SK-N-SH (cell line): Measurements from ENCODE around the gene ZRANB3. TPM values are rescaled to one million over a fixed set of nuclear protein-coding genes. Genes with fewer than 3 reads are reported as not detected.

ENCODE experiments used
- CTCF ChIA-PET: fragments of 300-600, 350-600 bp; formaldehyde crosslinking; extraction: SDS; loops from one replicate; lab custom pipeline; 2021; lab: Yijun Ruan, JAX
- POLR2A ChIA-PET: fragments of 350-600 bp; sonication (Branson Sonifier 250); formaldehyde crosslinking; extraction: SDS; loops from one replicate; lab custom pipeline; 2020; ENCODE audit warnings: antibody characterized with exemption, inconsistent platforms; lab: Yijun Ruan, JAX
- DNase-seq: peaks from one replicate; pipeline ENCODE4 v3.0.0; 2012
- H2AFZ ChIP-seq: fragments of 200-600 bp; sonication (generic); 2 replicates; pipeline ENCODE4 v1.8.1; 2016; ENCODE audit warnings: antibody characterized with exemption, mild to moderate bottlenecking, low read depth
- H3F3A ChIP-seq: fragments of 200-600 bp; sonication (generic); replicated peaks from 2 replicates; pipeline ENCODE3; 2016; ENCODE audit warnings: antibody characterized with exemption, mild to moderate bottlenecking; ENCODE audit not compliant: insufficient read depth
- H3K27ac ChIP-seq, 2 experiments: fragments of 200-500 bp in 1 of 2; fragments of 200-600 bp in 1 of 2; sonication (Bioruptor generic) in 1 of 2; sonication (generic), shearing (Covaris generic) in 1 of 2; 2 replicates each; pipeline versions ENCODE4 v1.5.1 to v1.6.1; 2014 to 2016; ENCODE audit warnings: low read depth in 2 of 2, inconsistent platforms in 1 of 2, low read length in 1 of 2, mild to moderate bottlenecking in 1 of 2, mixed read lengths in 1 of 2
- H3K27me3 ChIP-seq: fragments of 200-600 bp; sonication (generic), shearing (Covaris generic); 2 replicates; pipeline ENCODE4 v1.6.1; 2016; ENCODE audit warnings: mixed run types; ENCODE audit not compliant: insufficient read depth
- H3K36me3 ChIP-seq, 2 experiments: fragments of 200-500 bp in 1 of 2; fragments of 200-600 bp in 1 of 2; sonication (Bioruptor generic) in 1 of 2; sonication (generic) in 1 of 2; replicated peaks in 1 of 2; 2 replicates each; pipeline versions ENCODE3 to v1.5.1; 2014 to 2016; ENCODE audit warnings: low read length in 1 of 2, mild to moderate bottlenecking in 1 of 2; ENCODE audit not compliant: insufficient read depth in 2 of 2, control insufficient read depth in 1 of 2
- H3K4me1 ChIP-seq, 2 experiments: fragments of 200-500 bp in 1 of 2; fragments of 200-600 bp in 1 of 2; sonication (Bioruptor generic) in 1 of 2; sonication (generic), shearing (Covaris generic) in 1 of 2; 2 replicates each; pipeline versions ENCODE4 v1.5.1 to v1.6.1; 2014 to 2016; ENCODE audit warnings: low read depth in 1 of 2, low read length in 1 of 2, mixed run types in 1 of 2; ENCODE audit not compliant: insufficient read depth in 2 of 2, control insufficient read depth in 1 of 2
- H3K4me2 ChIP-seq: fragments of 200-600 bp; sonication (generic), shearing (Covaris generic); 2 replicates; pipeline ENCODE4 v1.6.1; 2017; ENCODE audit warnings: mixed run types
- H3K4me3 ChIP-seq, 2 experiments: fragments of 200-500 bp in 1 of 2; fragments of 200-600 bp in 1 of 2; sonication (Bioruptor generic) in 1 of 2; sonication (generic), shearing (Covaris generic) in 1 of 2; 2 replicates each; pipeline versions ENCODE4 v1.5.1 to v1.8.1; 2014 to 2016; ENCODE audit warnings: low read depth in 2 of 2, inconsistent platforms in 1 of 2, low read length in 1 of 2, mild to moderate bottlenecking in 1 of 2, mixed read lengths in 1 of 2, moderate library complexity in 1 of 2
- H3K79me2 ChIP-seq: fragments of 200-600 bp; sonication (generic); 2 replicates; pipeline ENCODE4 v1.8.1; 2017; ENCODE audit warnings: mild to moderate bottlenecking; ENCODE audit not compliant: insufficient read depth
- H3K9ac ChIP-seq: fragments of 200-600 bp; sonication (generic); 2 replicates; pipeline ENCODE4 v1.6.1; 2017; ENCODE audit warnings: mixed run types
- H3K9me2 ChIP-seq: fragments of 200-600 bp; sonication (generic); 2 replicates; pipeline ENCODE4 v1.6.1; 2017; ENCODE audit warnings: mixed run types
- H3K9me3 ChIP-seq: fragments of 200-600 bp; sonication (generic); 2 replicates; pipeline ENCODE4 v1.6.1; 2017; ENCODE audit warnings: mixed run types, mild to moderate bottlenecking, moderate library complexity
- H4K20me1 ChIP-seq: fragments of 200-600 bp; sonication (generic); 2 replicates; pipeline ENCODE4 v1.6.1; 2017; ENCODE audit warnings: mild to moderate bottlenecking, mixed run types; ENCODE audit not compliant: insufficient read depth
- ELF1 ChIP-seq: IDR thresholded peaks from 2 replicates; pipeline ENCODE4 v1.4.0; 2012
- EP300 ChIP-seq, 2 experiments: IDR thresholded peaks; 2 replicates each; pipeline versions ENCODE4 v1.4.0 to v1.6.1; 2012; ENCODE audit warnings: borderline replicate concordance in 1 of 2, low read depth in 1 of 2, low read length in 1 of 2
- FOXJ3 ChIP-seq: sonication (generic); formaldehyde crosslinking; IDR thresholded peaks from 2 replicates; pipeline ENCODE4 v1.5.1; 2020; ENCODE audit warnings: mild to moderate bottlenecking, missing genetic modification reagents
- FOXM1 ChIP-seq: IDR thresholded peaks from 2 replicates; pipeline ENCODE4 v1.4.0; 2012; ENCODE audit warnings: low read depth, mild to moderate bottlenecking
- GABPA ChIP-seq: IDR thresholded peaks from 2 replicates; pipeline ENCODE4 v1.4.0; 2012; ENCODE audit warnings: low read depth, mild to moderate bottlenecking
- GATA2 ChIP-seq: sonication (generic); formaldehyde crosslinking; IDR thresholded peaks from 2 replicates; pipeline ENCODE4 v1.5.0; 2020; ENCODE audit warnings: mild to moderate bottlenecking, missing genetic modification reagents
- IRF3 ChIP-seq: fragments of 150-350 bp; IDR thresholded peaks from 2 replicates; pipeline ENCODE4 v1.6.1; 2016; ENCODE audit warnings: mild to moderate bottlenecking, low read depth, low read length
- JUND ChIP-seq: IDR thresholded peaks from 2 replicates; pipeline ENCODE4 v1.4.0; 2012
- MAX ChIP-seq: IDR thresholded peaks from 2 replicates; pipeline ENCODE4 v1.4.0; 2012; ENCODE audit warnings: low read depth
- NFIC ChIP-seq: IDR thresholded peaks from 2 replicates; pipeline ENCODE4 v1.4.0; 2012; ENCODE audit warnings: borderline replicate concordance
- NRF1 ChIP-seq: IDR thresholded peaks from 2 replicates; pipeline ENCODE4 v1.6.1; 2012; ENCODE audit warnings: low read depth, mild to moderate bottlenecking, low read length
- PBX3 ChIP-seq: IDR thresholded peaks from 2 replicates; pipeline ENCODE4; 2012
- POLR2AphosphoS5 ChIP-seq: IDR thresholded peaks from 2 replicates; pipeline ENCODE4 v1.6.1; 2012; ENCODE audit warnings: low read depth, low read length
- RFX5 ChIP-seq: IDR thresholded peaks from 2 replicates; pipeline ENCODE4 v1.6.1; 2012; ENCODE audit warnings: mild to moderate bottlenecking, improper control_type of control experiment, low read length
- RXRA ChIP-seq: IDR thresholded peaks from 2 replicates; pipeline ENCODE4 v1.4.0; 2012; ENCODE audit warnings: low read depth, mild to moderate bottlenecking, borderline replicate concordance
- SMC3 ChIP-seq: IDR thresholded peaks from 2 replicates; pipeline ENCODE4 v1.6.1; 2012; ENCODE audit warnings: low read depth, low read length, improper control_type of control experiment
- TAF1 ChIP-seq: IDR thresholded peaks from 2 replicates; pipeline ENCODE4 v1.6.1; 2012; ENCODE audit warnings: low read depth, mild to moderate bottlenecking, low read length, moderate library complexity, borderline replicate concordance
- TEAD4 ChIP-seq: IDR thresholded peaks from 2 replicates; pipeline ENCODE4 v1.4.0; 2012; ENCODE audit warnings: mild to moderate bottlenecking, borderline replicate concordance; ENCODE audit not compliant: insufficient read depth
- USF1 ChIP-seq: IDR thresholded peaks from 2 replicates; pipeline ENCODE4 v1.4.0; 2012; ENCODE audit warnings: low read depth, borderline replicate concordance
- YY1 ChIP-seq: IDR thresholded peaks from 2 replicates; pipeline ENCODE4 v1.4.0; 2012; ENCODE audit warnings: low read depth, mild to moderate bottlenecking
- WGBS: methylation state at CpG from one replicate; pipeline ENCODE4 v1.1.6; 2017; ENCODE audit warnings: low lambda C conversion rate; 5-methylcytosine and 5-hydroxymethylcytosine counted together
- polyA plus RNA-seq, 3 experiments: library from polyadenylated mRNA; depleted of rRNA; stranded (reverse); fragments of >200 nt; gene quantifications; 2 replicates each; pipeline ENCODE4 v1.2.3, GENCODE V29; 2012

ZRANB3 gene
- polyA plus RNA-seq, 1 of the 3 experiments (the other 2 are of a cell fraction), result 4.1 TPM

GRCh38 chr2:135168204-135168856 is 362.7 kb downstream of the ZRANB3 start:
- Histone ChIP-seq H3K4me2 (no peak overlapping the region), H4K20me1 (no peaks in the 10 kb centered on the region), H3K36me3 (peaks cover 51 to 71% of the 10 kb centered on the region in 2 experiments), H3K4me1 (no peaks in the 10 kb centered on the region; a peak in 1 of 4 replicates), H3K4me3 (no peak overlapping the region), H3K9ac (no peak overlapping the region), H2AFZ (no peak overlapping the region), H3K9me2 (no peaks in the 10 kb centered on the region), H3K79me2 (no peaks in the 10 kb centered on the region), H3K27ac (no peak overlapping the region), H3K27me3 (no peaks in the 10 kb centered on the region), H3F3A (peaks cover 7% of the 10 kb centered on the region), H3K9me3 (no peaks in the 10 kb centered on the region)
- TF ChIP-seq EP300 (IDR thresholded peaks at IDR 0.05; ENCODE audit: borderline replicate concordance in 1 of 2, low read depth in 1 of 2, low read length in 1 of 2) (no peak), USF1 (no peak), FOXJ3 (CRISPR knock-in tag) (no peak), RXRA (no peak), ELF1 (no peak)
- 88% methylated on average over 11 of the region's 11 CpGs for WGBS
- POLR2A ChIA-PET, result no interaction called here
- DNase-seq, result no peak
- CTCF ChIA-PET, result interaction anchor here (1.4 kb wide), 1 partner anchor 14 kb away, joined by 5 read pairs; no protein-coding TSS in a partner anchor

- Histone ChIP-seq H3K4me1 (no peaks in the 10 kb centered on the region; a peak in 1 of 4 replicates), H3K4me3 (no peak overlapping the region), H3K27ac (no peak overlapping the region)
- CTCF ChIA-PET, result interaction anchor here (0.9 to 1.4 kb wide), 2 partner anchors 10 to 13 kb away, joined by 3 to 5 read pairs; no protein-coding TSS in a partner anchor
- WGBS, result 98% methylated on average over 1 of the region's 1 CpG
- TF ChIP-seq SMC3 (no peak), FOXJ3 (CRISPR knock-in tag) (no peak), RXRA (no peak), FOXM1 (no peak), TEAD4 (no peak), IRF3 (no peak), GATA2 (no peak), TAF1 (no peak), YY1 (no peak), POLR2AphosphoS5 (no peak), JUND (no peak), USF1 (no peak), GABPA (no peak), PBX3 (no peak), RFX5 (no peak), MAX (no peak), NFIC (no peak), NRF1 (no peak)
- TF ChIP-seq, all 33 proteins: peak for 0
- Histone ChIP-seq H3K36me3 (peaks cover 52 to 77% of the 10 kb centered on the region in 2 experiments), H3F3A (peaks cover 9% of the 10 kb centered on the region), H4K20me1 (no peaks in the 10 kb centered on the region), H3K79me2 (no peaks in the 10 kb centered on the region), H2AFZ (no peak overlapping the region), H3K9ac (no peak overlapping the region), H3K27me3 (no peaks in the 10 kb centered on the region), H3K9me2 (no peaks in the 10 kb centered on the region), H3K4me2 (no peak overlapping the region), H3K9me3 (no peaks in the 10 kb centered on the region)
- DNase-seq, result no peak
- POLR2A ChIA-PET, result no interaction called here
These were observed 363.7 kb downstream of the ZRANB3 start for GRCh38 chr2:135167273-135167672.
